ENCODE measurements around the gene PLA2G4E.

Gene PLA2G4E

DNA sequence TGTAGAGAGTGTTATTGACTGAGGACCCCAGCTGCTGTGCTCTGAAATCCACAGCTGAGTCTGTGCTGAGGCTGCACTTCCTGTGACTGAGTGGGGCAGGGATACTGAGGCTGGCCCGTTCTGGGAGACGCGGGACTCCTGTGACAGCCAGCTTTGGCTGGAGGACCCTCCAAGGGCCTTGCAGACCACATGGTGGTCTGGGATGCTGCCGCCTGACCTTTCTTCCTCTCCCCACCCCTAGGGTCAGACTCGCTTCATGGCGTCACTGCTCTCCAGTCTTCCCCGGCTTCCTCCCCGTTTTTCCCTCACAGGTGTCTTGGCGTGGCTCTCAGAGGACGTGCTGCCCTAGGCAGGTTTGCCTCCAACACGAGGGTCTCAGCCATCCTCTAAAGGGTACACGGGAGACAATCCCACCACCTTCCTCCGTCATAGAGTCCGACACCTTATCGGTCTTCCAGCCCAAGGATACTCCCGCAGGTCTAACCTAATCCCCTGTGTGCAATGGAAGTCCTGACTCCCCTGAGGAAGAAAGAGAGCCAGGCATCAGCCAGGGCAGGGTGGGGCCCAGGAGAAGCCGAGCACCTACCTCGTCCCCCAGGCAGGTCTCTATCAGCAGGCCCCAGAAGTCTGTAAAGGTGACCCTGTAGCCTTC, 28.6 kb downstream of the PLA2G4E start:
- no peak for DNase-seq

DNA sequence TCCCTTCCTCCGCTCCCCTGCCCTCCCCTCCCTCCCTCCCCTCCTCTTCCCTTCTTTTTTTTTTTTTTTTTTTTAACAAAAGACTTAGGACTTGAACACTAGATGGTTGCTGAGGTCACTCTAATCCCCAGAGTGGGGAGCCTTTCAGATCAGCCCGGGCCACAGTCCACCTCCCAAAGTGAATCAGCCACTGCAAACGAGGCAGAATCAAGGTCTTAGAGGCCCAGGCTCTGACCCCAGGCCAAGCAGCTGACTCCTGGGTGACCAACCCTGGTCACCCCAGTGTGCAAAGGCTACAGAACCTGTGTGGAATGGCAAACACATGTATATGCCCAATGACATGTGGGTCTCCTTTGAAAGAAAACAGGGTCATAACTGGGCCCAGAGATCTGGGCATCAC, 30.2 kb downstream of the PLA2G4E start:
- no peak for DNase-seq

DNA sequence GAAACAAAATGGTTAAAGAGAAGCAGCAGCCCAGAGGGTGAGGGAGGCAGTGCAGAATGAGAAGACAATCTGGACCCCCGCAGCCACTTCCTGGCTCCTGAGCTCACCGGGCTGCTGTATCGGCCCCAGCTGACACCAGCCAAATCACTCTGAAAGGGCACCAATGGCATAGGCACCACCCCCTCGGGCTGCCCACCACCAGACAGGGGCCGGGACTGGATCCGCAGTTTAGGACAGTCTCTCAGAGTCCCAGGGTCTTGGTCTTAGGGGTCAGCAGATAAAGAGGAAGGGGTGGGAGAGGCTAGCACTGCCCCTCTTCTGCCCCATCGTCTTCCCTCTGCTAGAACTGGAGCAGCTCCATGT, 30.6 kb downstream of the PLA2G4E start:
- DNase-seq: no peak

DNA sequence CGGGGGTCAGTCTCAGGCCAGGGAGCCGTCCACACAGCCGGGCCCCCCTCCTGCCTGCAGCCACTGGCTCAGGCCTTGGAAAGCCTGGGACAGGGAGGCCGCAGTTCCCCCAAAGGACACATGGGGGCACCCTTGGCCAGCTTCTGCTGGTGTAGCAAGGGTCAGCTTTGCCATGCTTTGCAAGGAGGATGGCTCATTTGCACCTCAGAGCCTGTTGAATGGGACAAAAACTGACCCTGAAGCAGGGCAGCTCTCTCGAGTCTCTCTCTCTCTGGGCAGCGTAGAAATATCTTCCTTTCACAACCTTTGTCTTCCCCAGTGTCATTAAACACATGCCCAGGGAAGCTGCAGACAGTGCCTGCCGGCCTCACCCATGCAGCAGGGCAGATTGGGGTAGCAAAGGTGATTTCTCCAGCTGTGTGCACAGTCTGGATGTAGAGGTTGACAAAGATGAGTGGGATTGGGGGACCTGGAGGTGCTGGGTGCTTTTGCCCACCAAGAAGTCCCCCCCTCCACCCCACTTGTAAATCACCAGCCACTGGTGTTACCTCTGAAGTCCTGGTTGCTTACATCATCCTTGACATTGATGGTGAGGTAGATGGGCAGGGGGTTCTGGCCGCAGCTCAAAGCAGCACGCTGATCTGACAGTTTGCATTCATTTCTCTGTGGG, 31.1 kb downstream of the PLA2G4E start:
- peak in 1 of 2 experiments; percentile 41 for DNase-seq

DNA sequence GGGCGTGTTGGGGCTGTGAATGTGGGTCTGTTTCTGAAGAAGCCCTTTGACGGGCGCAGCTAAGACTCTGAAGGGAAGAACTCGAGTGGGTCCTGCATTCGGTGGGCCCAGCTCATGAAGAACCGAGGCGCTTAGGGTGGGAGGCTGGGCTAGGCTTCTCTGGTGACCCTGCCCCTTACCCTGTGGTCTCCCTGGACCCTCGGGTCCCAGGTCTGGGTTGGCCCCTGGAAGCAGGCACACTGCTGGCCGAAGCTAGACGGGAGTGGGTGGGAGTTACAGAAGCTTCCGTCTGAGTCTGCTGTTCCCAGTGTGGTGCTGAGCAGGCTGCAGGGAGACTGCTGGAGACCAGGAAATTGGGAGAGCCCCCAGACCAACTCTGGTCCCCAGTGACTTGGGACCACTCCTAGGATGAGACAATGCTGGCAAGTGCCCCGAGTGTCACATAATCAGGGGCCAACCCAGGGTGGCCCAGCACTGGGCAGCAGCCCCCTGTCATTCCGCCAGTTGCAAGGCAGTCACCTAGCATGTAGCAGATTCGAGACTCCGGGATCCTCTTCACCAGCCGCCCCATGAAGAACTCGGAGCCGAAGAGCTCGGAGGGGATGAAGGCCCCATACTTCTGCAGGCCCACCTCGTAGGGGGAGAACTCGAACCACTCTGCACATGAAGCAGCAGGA, 31.8 kb downstream of the PLA2G4E start:
- no peak for DNase-seq

DNA sequence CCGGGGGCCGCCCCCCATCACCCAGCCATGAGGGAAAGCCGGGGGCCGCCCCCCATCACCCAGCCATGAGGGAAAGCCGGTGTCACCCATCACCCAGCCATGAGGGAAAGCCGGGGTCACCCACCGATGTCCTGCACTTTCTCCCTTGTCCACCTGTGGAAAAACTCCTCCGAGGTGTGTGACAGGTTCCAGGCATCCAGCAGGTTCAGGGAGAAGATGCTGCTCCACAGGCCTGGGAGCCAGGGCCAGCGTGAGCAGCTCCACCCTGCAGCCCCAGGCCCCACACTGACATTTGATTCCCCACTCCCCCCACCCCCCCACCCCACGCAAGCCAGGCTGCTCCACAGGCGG, 32.9 kb downstream of the PLA2G4E start:
- DNase-seq: no peak

DNA sequence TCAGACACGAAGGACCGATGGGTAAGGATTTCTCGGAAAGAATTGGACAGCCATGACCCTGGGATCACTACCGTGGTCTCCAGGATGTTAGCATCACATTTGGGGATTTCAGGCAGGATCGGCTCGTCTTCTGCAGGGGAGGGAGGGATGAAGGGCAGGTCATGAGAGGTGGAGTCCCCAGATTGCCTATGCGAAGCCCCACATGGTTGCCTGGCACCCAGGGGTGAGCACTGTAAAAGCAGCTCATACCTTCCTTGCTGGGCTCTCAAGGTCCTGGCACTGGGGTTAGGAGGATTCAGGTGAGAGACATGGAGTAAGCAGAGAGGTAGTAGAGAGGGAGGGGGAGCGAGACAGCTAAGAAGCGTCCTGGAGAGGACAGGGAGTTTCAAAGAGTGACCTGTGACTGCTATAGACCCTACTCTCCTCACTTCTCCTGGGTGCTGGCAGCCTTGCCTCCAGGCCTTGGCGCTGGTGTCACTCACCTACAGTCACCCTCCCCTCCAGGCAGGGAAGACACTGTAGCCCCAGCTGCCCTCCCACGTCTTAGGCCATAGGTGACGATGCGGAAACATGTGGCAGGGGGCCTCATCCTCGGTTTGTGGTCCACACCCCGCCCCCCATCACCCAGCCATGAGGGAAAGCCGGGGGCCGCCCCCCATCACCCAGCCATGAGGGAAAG, 33.5 kb downstream of the PLA2G4E start:
- DNase-seq: no peak

DNA sequence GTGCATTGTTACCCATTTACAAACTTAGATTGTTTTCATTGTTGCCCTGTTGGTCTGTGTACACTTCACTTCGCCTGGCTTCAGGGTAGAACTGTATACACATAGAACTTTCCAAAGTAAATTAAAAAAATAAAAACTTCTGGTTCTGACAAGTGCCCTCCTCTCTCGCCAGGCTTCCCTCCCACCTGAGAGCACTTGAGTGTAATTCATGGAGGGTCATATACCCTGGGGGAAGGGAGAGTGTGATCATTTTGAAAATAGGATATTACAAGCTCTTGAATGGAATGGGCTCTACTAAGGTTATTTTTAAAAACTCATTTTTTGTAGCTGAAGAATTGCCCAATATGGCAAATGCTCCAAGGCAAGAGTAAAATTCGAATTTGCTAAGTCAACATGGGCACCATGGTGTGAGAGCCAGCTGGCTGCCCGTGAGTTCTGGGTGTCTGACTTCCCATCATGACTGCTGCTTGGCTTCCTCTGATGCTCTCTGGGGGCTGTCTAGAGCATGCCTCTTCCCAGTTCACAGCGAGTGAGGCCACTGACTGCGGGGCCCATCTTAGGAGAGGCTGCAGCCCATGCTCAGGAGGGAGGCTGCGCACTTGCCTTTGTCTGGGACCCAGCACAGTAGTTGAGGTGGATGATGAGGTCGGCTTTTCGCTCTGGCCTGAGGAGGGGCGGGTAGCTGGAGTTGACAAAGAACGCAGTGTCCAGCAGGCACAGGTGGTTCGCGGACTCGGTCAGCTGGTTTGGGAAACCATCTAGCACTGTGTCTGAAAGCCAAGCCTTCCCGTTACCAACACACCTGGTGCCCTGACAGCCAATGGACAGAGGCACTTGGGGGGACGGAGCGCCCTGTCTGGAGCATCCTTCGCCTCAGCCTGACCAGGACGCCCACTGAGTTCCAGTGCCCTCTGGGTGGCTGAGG, 35.3 kb downstream of the PLA2G4E start:
- DNase-seq: no peak

DNA sequence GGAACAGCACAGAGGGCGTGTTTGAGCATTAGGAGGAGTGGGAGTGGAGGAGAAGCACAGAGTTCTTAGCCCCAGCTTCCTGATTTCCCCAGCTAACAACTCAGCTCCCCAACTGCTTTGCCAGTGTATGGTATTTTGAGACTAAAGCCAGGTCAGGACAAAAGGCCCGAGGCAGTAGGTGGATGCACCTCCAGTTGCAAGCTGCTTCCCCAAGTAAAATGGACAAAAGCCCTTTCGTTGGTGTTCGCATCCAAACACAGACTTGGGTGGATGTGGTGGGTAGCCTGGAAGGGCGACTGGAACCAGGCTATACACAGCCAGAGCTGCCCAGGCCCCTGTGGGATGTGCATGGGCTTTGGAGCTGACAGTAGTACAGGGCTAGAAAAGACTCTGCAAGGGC, 36.2 kb downstream of the PLA2G4E start:
- DNase-seq: no peak

DNA sequence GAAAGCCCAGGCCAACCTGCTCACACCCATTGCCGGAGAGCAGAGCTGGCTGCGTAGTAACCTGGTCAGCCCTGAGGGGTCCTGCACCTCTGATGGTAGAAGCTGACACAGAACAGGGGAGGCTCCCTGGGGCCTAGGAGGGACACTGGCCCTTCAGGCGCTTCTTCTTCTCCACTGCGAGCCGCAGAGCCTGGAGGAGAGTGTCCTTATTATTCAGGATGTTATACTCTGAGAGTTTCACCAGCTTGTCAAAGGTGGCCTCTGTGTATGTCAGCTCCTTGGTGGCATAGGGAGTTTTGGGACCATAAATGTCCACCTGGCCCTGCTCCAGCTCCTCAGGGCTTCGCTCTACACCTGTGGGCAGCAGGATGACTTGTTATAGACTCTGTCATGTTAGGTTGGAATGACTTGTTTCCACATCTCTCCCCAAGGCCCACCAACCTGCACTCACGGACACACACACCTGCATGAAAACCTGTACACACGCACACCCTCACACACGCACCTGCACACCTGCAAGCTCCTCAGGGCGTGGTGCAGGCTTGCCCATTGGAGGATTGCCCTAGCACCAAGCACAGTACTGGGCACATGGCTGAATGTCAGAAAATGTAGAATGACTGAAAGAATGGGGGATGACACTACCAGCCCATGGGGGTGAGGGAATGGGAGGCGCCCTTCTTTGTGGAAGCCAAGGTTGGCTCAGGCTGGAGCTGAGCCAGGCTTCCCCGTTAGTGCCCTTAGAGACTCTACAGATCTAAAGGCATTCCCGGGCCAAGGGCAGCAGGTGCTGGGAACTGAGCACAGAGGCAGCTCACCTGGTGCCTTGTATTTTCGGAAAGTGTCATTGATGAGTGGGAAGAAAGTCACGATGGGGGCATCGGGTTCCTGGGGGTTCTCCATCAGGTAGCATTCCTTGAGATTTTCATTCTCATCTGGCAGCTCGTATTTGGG, 36.9 kb downstream of the PLA2G4E start:
- no peak for DNase-seq

DNA sequence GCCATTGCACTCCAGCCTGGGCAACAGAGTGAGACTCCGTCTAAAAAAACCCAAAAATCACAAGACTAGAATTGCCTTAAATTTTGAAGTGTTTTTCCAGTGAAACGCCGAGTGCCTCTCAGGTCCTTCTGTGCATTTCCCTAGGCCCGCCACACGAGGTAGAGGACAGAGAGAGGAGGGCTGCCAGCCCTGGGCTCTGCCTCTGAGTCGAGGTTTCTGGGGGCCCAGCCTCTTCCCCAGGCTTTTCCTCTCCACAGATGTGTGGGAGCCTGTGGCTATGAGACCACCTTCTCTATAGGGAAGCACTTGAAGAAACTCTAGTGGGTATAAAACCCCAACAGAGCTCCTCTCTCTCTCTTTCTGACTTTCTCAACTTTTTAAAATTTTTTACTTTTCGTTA, 37.6 kb downstream of the PLA2G4E start:
- DNase-seq: no peak

DNA sequence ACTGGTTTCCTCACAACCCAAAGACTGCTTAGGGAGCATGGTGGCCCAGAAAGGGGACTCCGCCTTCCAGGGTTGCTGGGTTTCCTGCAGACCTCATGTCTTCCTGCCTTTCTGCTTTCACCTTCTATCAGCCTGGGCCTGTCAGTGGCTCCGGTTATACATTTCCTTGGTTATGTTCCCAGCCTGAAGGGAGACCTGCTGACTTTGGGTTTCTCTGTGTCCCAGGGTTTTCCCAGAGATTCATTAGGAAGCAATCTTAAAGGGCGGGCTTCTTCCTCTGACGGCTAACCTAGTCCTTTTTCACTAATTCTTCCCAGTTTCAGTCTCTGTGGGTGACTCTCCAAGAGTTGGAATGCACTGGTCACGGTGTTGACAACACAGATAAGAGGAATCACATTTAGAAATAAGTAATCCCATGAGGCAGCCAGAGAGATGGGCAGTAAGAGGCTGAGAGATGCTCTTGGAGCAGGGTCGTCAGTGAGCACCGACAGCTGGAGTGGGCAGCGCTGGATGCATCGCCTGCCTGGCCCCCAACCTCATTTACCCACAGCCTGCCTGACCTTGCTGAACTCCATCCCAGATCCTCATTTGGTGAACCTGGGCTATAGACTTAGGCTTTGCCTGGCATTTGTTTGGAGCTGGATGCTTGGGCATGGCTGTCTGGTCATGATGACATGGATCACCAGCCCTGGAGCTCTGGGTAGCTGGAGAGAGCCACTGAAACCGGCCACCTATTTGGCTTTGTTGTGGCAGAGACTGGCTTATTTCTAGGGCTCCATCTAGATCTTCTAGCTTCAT, 38.5 kb downstream of the PLA2G4E start:
- DNase-seq: no peak

DNA sequence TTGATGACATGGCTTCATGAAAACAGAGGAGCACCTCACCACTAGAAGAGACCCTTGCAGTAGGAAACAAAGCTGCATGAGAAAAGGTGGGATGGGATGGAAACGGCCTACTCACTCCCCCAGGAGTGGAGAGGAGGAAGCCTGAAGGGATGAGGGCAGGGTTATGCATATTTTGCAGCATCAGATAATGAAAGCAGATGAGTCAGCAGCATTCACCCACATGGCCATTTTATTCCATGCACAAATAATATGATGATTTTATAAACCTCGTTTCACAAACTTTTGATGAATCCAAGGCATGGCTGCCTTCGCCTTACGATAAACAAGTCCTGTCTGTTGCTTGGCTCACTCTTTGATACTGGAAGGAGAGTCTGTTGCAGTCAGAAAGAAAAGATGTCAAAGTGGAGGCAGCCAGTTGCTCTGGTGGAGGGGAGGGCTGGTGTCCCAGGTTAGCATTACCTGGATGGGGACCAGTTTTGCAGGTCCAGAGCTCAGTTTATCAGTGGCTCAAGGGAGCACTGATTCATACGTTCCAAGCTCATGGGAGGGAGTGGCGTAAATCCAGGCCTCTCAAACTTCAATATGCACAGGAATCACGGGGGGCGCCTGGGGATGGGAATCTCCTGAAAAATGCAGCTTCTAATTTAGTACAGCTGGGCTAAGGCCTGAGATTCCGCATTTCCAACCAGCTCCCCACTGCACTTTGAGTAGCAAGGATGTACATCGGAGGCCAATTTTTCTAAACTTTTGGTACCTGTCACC, 39.3 kb downstream of the PLA2G4E start:
- DNase-seq: no peak

DNA sequence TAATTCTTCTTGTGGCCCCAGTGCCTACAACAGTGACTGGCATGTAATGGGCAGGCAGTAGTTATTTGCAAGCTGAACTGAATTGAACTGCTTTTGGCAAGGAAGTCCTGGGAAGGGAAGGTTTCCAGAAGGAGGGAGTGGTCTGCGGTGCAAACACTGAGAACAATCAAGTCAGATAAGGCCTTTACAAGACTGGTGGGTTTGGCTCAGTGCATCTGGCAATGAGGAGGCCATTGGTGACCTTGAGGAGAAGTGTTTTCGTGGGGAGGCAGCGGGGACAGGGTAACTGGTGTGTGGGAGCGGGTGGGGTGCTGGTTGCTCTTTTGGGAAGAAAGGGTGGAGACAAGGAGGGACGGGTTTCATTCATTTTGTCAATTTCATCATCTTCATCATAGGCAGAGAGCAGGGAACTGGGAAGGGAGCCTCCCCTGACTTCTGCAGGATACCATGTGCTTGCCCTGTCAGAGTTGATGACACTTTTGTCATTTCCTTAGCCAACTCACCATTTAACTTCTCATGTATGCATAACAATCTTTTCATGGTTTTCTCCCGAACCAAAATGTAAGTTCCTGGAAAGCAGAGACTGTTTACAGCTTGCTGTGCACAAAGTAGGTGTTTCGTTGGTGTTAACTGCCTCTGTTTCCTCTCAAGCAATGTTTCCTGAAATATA, 40.1 kb downstream of the PLA2G4E start:
- DNase-seq: no peak

DNA sequence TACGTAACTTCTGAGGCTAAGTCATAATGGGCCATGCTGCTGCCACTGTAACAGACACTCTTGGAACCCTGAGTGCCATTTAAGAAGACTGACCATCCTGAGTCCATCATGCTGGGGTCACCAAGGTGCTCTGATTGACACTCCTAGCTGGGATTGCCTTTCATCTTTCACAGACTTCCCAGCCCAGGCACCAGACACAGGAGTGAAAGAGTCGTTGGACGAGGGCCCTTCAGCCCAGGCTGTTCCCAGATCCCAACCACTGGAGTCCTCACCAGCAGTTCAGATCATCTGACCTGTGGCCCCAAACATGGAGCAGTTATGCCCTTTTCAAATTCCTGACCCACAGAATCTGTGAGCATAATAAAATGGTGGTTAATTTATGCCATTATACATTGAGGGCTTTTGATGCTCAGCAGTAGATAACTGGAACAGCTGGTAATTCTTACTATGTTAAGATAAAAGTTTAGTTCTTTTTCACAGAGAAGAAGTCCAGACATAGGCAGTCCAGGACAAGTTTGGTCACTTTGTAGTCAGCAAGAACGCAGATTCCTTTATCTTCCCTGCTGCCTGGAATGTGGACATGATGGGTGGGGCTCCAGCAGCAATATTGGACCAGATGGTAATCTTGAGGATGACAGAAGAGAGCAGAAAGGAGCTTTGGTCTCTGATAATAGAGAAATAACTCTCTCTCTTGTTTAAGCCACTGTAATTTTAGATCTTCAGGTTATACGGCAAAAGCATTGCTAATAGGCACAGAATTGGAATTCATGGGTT, 41.2 kb downstream of the PLA2G4E start:
- DNase-seq: no peak

DNA sequence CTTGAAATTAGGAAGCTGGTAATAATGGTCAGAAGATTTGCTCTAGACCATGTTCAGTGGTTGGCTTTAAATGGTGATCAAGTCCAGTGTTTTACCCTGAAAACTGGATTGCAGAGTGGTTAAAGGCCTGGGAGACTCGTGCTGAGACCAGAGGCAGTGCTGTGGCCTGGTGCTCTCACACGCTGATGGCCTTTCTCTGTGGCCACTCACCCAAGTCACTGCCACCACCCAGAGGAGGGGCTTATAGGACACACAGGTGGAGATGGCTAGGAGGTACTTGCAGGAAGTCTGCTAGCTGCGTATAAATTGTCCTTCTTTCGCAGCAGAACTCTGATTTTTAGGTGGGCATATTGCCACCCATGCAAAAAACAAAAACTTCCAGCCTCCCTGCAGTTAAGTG, 42.3 kb downstream of the PLA2G4E start:
- no peak for DNase-seq

DNA sequence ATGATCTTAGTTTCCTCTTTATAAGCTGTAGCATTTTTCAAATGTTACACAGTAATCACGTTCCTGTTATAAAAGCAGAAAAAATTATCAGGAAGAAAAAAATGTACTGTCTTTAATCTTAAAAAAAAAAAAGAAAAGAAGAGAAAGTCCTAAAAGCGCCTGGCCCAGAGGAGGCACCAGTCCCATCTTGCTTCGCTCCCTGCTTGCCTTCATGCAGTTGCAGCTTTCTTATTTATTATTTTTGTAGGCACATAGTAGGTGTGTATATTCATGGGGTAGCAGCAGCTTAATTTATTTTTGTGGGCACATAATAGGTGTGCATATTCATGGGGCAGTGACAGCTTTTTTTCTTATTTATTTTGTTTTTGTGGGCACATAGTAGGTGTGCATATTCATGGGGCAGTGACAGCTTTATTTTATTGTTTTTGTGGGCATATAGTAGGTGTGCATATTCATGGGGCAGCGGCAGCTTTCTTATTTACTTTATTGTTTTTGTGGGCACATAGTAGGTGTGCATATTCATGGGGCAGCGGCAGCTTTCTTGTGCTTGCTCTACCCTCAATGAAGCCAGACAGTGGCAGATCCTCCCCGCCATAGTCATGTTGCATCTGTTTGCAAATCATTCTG, 43.0 kb downstream of the PLA2G4E start:
- no peak for DNase-seq

DNA sequence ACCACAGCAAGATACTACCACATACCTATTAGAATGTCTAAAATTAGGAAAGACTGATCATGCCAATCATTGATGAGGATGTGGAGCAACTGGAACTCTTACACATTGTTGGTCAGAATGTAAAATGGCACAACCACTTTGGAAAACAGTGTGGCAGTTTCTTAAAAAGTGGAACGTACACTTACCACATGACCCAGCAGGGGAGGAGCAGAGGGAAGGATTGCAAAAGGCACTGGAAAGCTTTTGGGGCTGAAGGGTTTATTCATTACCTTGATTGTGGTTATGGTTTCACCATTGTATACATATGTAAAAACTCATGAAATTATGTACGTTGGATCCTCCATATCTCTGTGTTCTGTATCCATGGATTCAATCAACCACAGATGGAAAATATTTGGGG, 45.2 kb downstream of the PLA2G4E start:
- DNase-seq: no peak

Measured in NCI-H187 (cell line).